ENCODE measurements around the gene GATA2.

The GATA2 gene

DNA sequence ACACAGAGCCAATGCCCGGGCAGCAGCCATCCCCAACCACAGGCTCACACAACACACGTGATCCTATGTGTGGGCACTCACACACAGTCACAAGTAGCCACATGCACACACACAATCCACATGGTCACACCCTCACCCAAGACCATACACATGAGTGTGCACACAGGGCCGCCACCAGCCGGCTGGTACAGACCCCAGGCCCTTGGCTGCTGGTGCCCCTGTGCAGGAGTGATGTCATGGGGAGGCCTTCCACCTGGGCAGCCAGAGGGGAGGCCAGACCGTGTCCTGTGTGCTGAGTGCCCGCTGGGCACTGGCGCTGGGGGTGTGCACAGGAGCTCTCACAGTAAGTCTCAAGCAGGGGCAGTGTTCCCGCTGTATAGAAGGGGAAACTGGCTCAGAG lies 63.2 kb downstream of the GATA2 start:
- TF ChIP-seq, protein P1, sequence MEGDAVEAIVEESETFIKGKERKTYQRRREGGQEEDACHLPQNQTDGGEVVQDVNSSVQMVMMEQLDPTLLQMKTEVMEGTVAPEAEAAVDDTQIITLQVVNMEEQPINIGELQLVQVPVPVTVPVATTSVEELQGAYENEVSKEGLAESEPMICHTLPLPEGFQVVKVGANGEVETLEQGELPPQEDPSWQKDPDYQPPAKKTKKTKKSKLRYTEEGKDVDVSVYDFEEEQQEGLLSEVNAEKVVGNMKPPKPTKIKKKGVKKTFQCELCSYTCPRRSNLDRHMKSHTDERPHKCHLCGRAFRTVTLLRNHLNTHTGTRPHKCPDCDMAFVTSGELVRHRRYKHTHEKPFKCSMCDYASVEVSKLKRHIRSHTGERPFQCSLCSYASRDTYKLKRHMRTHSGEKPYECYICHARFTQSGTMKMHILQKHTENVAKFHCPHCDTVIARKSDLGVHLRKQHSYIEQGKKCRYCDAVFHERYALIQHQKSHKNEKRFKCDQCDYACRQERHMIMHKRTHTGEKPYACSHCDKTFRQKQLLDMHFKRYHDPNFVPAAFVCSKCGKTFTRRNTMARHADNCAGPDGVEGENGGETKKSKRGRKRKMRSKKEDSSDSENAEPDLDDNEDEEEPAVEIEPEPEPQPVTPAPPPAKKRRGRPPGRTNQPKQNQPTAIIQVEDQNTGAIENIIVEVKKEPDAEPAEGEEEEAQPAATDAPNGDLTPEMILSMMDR (IDR thresholded peaks at IDR 0.05; ENCODE audit: low read depth, low read length), result no peak
- H3K4me1 ChIP-seq, result peaks cover 69% of the 10 kb centered on the region
- no peaks in the 10 kb centered on the region for H3K27me3 ChIP-seq
- H3K36me3 ChIP-seq, result no peaks in the 10 kb centered on the region
- H3K9me3 ChIP-seq, result no peaks in the 10 kb centered on the region
- DNase-seq, result no peak
- H3K4me3 ChIP-seq (ENCODE audit: low read depth, low read length), result no peak overlapping the region
